PC-3 (cell line): ENCODE results near the gene SERPINI2.

ENCODE experiments used
- CTCF ChIP-seq: fragments of 300-600 bp; sonication (generic); conservative IDR thresholded peaks from 2 replicates; pipeline ENCODE4 v1.5.1; 2017; ENCODE audit warnings: antibody characterized with exemption, low read depth, mild to moderate bottlenecking, low read length
- EZH2 ChIP-seq: fragments of 300-600 bp; sonication (generic); IDR thresholded peaks from one replicate; pipeline ENCODE4 v1.6.1; 2017; ENCODE audit warnings: antibody characterized with exemption, mild to moderate bottlenecking, low read length; ENCODE audit not compliant: unreplicated experiment

- TF ChIP-seq CTCF (no peak), EZH2 (no peak)
These were observed 64.2 kb downstream of the SERPINI2 start for GRCh38 chr3:167409611-167410010.
